SK-N-SH treated with all-trans-retinoic acid at 6 μM for 48 hours (cell line): ENCODE results near the gene DPF3.

Experiments
- ATAC-seq: fragments of 200-7000 bp; cut with Tn5 transposase; 3 replicates; pipeline ENCODE4 v1.9.1; 2020; ENCODE audit warnings: mild to moderate bottlenecking, moderate library complexity
- ARNTL ChIP-seq: fragments of 450-650 bp; formaldehyde crosslinking; IDR thresholded peaks from 2 replicates; pipeline ENCODE4 v1.5.0; 2020; ENCODE audit warnings: low read depth, mild to moderate bottlenecking, moderate library complexity, borderline replicate concordance
- BACH2 ChIP-seq: fragments of 250-450 bp; sonication (Bioruptor Pico); IDR thresholded peaks from 2 replicates; pipeline ENCODE4 v1.9.0; 2021; ENCODE audit warnings: mild to moderate bottlenecking, borderline replicate concordance
- CSDC2 ChIP-seq: fragments of 250-450 bp; sonication (Bioruptor Pico); IDR thresholded peaks from 2 replicates; pipeline ENCODE4 v1.5.0; 2020; ENCODE audit warnings: mild to moderate bottlenecking, moderate library complexity
- CSRNP3 ChIP-seq: fragments of 250-450 bp; sonication (Bioruptor Pico); IDR thresholded peaks from 2 replicates; pipeline ENCODE4 v1.5.1; 2021; ENCODE audit warnings: mild to moderate bottlenecking, moderate library complexity
- ESRRG ChIP-seq: fragments of 250-450 bp; sonication (Bioruptor Pico); IDR thresholded peaks from 2 replicates; pipeline ENCODE4 v1.6.1; 2021; ENCODE audit warnings: mild to moderate bottlenecking
- GLIS3 ChIP-seq: fragments of 250-450 bp; sonication (Bioruptor Pico); IDR thresholded peaks from 2 replicates; pipeline ENCODE4 v1.5.0; 2020; ENCODE audit warnings: mild to moderate bottlenecking, moderate library complexity
- ISL1 ChIP-seq: fragments of 250-450 bp; sonication (Bioruptor Pico); IDR thresholded peaks from 2 replicates; pipeline ENCODE4 v2.1.2; 2022; ENCODE audit warnings: mild to moderate bottlenecking, moderate library complexity
- PPARA ChIP-seq: fragments of 250-450 bp; sonication (Bioruptor Pico); IDR thresholded peaks from 2 replicates; pipeline ENCODE4 v1.5.0; 2020; ENCODE audit warnings: mild to moderate bottlenecking, borderline replicate concordance
- RARB ChIP-seq: fragments of 250-450 bp; sonication (Bioruptor Pico); IDR thresholded peaks from 2 replicates; pipeline ENCODE4 v1.8.0; 2021; ENCODE audit warnings: mild to moderate bottlenecking, moderate library complexity
- SNAI2 ChIP-seq: fragments of 250-450 bp; sonication (Bioruptor Pico); IDR thresholded peaks from 2 replicates; pipeline ENCODE4 v1.5.0; 2020; ENCODE audit warnings: mild to moderate bottlenecking, moderate library complexity
- TCF4 ChIP-seq: fragments of 250-450 bp; sonication (Bioruptor Pico); IDR thresholded peaks from 2 replicates; pipeline ENCODE4 v1.8.0; 2021; ENCODE audit warnings: mild to moderate bottlenecking, moderate library complexity, borderline replicate concordance
- TOX ChIP-seq: fragments of 250-450 bp; sonication (Bioruptor Pico); IDR thresholded peaks from 2 replicates; pipeline ENCODE4 v1.8.0; 2021; ENCODE audit warnings: mild to moderate bottlenecking, moderate library complexity, borderline replicate concordance
- TSHZ2 ChIP-seq: fragments of 250-450 bp; sonication (Bioruptor Pico); IDR thresholded peaks from 2 replicates; pipeline ENCODE4 v1.5.0; 2020; ENCODE audit warnings: mild to moderate bottlenecking, moderate library complexity
- ZC3H10 ChIP-seq: fragments of 250-450 bp; sonication (Bioruptor Pico); IDR thresholded peaks from 2 replicates; pipeline ENCODE4 v1.5.1; 2021; ENCODE audit warnings: mild to moderate bottlenecking, moderate library complexity
- ZFP3 ChIP-seq: fragments of 250-450 bp; sonication (Bioruptor Pico); IDR thresholded peaks from 2 replicates; pipeline ENCODE4 v1.5.0; 2020; ENCODE audit warnings: mild to moderate bottlenecking, moderate library complexity
- ZFP30 ChIP-seq: fragments of 450-650 bp; formaldehyde crosslinking; IDR thresholded peaks from 2 replicates; pipeline ENCODE4 v1.5.0; 2022; ENCODE audit warnings: mild to moderate bottlenecking, moderate library complexity
- ZNF565 ChIP-seq: fragments of 450-650 bp; formaldehyde crosslinking; conservative IDR thresholded peaks from 2 replicates; pipeline ENCODE4 v1.5.0; 2020; ENCODE audit warnings: low read depth, mild to moderate bottlenecking, moderate library complexity
- ZNF8 ChIP-seq: fragments of 450-650 bp; formaldehyde crosslinking; IDR thresholded peaks from 2 replicates; pipeline ENCODE4 v1.5.0; 2020; ENCODE audit warnings: mild to moderate bottlenecking, moderate library complexity
- TF ChIP-seq, protein P1 (sequence below): fragments of 250-450 bp; sonication (Bioruptor Pico); IDR thresholded peaks from 2 replicates; pipeline ENCODE4 v1.8.0; 2021; ENCODE audit warnings: low read depth, mild to moderate bottlenecking, moderate library complexity, borderline replicate concordance
- TF ChIP-seq, protein P2 (sequence below): fragments of 250-450 bp; sonication (Bioruptor Pico); IDR thresholded peaks from 2 replicates; pipeline ENCODE4 v1.8.0; 2020; ENCODE audit warnings: mild to moderate bottlenecking, moderate library complexity, borderline replicate concordance
- TF ChIP-seq, protein P3 (sequence below): fragments of 250-450 bp; sonication (Bioruptor Pico); IDR thresholded peaks from 2 replicates; pipeline ENCODE4 v1.5.1; 2020; ENCODE audit warnings: low read depth, mild to moderate bottlenecking, moderate library complexity

The DPF3 gene

GRCh38 chr14:72603639-72604038, 290.3 kb downstream of the DPF3 start:
- no peak for TF ChIP-seq RARB
- no peak for TF ChIP-seq BACH2 (CRISPR knock-in tag)
- TF ChIP-seq ZFP30 (CRISPR knock-in tag) = no peak
- TF ChIP-seq TOX (CRISPR knock-in tag) = no peak
- no peak for TF ChIP-seq CSDC2 (CRISPR knock-in tag)
- ATAC-seq = no peak

DNA sequence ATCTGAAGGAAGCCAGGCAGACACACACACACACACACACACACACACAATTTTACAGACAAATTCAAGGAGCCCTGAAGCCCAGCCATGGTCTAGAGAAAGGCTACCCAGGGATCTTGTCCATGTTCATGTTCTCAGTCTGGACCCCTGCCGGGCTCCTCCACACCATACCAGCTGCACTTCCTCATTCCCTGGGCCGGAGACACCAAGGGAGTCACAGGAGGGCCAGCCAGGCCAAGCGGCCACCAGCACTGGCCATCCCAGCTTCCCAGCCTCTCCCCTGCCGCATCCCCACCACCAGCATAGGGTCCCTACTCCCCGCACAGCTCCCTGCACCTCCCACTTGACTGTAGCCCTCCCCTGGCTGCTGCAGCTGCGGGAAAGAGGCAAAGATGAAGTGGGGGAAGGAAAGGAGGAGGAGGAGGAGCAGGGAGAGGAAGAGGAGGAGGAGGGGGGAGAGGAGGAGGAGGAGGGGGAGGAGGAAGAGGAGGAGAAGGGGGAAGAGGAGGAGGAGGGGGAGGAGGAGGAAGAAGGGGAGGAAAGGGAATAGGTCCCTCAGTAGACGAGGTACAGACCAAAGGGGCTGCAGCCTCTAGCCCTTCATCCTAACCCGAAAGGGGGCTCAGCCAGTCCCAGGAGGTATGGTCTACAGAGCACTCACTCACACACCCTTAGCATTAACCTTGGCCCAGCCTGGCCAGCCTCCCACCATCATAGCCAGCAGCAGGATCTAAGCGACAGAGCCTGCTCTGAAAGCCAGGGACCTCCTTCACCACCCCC, 293.2 kb downstream of the DPF3 start:
- no peak for TF ChIP-seq ARNTL
- TF ChIP-seq, protein P1, sequence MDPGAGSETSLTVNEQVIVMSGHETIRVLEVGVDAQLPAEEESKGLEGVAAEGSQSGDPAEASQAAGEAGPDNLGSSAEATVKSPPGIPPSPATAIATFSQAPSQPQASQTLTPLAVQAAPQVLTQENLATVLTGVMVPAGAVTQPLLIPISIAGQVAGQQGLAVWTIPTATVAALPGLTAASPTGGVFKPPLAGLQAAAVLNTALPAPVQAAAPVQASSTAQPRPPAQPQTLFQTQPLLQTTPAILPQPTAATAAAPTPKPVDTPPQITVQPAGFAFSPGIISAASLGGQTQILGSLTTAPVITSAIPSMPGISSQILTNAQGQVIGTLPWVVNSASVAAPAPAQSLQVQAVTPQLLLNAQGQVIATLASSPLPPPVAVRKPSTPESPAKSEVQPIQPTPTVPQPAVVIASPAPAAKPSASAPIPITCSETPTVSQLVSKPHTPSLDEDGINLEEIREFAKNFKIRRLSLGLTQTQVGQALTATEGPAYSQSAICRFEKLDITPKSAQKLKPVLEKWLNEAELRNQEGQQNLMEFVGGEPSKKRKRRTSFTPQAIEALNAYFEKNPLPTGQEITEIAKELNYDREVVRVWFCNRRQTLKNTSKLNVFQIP (CRISPR knock-in tag) = no peak
- ATAC-seq = no peak

DNA sequence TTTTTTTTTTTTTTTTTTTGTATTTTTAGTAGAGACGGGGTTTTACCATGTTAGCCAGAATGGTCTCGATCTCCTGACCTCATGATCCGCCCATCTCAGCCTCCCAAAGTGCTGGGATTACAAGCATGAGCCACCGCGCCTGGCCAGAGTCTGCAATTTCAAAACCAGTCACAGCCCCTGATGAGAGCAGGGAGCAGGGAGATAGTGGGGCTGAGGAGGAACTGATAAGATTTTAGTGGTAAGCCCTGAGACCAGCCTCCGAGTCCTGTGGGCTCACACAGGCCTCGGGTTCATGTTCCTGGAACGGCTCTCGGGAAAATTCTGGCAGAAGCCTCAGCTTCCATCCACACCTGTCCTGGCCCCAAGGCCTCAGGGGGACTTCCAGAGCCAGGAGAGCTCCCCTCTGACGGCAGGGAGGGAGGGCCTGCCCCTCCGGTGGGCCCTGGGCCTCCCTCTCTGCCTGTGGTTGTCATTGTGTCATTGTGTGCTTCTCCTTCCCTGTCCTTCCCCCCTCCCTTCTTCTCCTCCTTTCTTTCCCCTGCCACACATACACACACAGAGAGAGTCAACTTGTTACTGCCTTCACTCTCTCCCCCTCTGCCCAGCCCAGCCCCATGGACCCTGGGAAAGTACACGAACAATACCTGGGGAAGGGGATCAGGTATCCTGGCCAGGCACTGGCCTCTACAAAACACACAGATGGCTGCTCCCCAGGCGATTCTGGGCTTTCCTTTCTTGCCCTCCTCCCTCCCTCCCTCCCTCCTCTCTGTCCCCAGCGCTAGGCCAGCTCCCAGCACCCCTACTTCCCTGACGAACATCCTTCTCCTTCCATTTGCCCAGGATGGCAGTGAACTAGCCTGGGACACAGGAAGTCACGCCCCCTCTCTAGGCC, 294.1 kb downstream of the DPF3 start:
- TF ChIP-seq, protein P2, sequence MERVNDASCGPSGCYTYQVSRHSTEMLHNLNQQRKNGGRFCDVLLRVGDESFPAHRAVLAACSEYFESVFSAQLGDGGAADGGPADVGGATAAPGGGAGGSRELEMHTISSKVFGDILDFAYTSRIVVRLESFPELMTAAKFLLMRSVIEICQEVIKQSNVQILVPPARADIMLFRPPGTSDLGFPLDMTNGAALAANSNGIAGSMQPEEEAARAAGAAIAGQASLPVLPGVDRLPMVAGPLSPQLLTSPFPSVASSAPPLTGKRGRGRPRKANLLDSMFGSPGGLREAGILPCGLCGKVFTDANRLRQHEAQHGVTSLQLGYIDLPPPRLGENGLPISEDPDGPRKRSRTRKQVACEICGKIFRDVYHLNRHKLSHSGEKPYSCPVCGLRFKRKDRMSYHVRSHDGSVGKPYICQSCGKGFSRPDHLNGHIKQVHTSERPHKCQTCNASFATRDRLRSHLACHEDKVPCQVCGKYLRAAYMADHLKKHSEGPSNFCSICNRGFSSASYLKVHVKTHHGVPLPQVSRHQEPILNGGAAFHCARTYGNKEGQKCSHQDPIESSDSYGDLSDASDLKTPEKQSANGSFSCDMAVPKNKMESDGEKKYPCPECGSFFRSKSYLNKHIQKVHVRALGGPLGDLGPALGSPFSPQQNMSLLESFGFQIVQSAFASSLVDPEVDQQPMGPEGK (CRISPR knock-in tag) = no peak
- no peak for TF ChIP-seq GLIS3
- TF ChIP-seq ZFP3 (CRISPR knock-in tag) = no peak
- TF ChIP-seq TOX (CRISPR knock-in tag) = no peak
- TF ChIP-seq BACH2 (CRISPR knock-in tag) = no peak
- TF ChIP-seq RARB = no peak
- TF ChIP-seq ZFP30 (CRISPR knock-in tag) = no peak
- TF ChIP-seq, protein P3, sequence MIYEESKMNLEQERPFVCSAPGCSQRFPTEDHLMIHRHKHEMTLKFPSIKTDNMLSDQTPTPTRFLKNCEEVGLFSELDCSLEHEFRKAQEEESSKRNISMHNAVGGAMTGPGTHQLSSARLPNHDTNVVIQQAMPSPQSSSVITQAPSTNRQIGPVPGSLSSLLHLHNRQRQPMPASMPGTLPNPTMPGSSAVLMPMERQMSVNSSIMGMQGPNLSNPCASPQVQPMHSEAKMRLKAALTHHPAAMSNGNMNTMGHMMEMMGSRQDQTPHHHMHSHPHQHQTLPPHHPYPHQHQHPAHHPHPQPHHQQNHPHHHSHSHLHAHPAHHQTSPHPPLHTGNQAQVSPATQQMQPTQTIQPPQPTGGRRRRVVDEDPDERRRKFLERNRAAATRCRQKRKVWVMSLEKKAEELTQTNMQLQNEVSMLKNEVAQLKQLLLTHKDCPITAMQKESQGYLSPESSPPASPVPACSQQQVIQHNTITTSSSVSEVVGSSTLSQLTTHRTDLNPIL (CRISPR knock-in tag) = no peak
- TF ChIP-seq ZNF8 = no peak
- no peak for TF ChIP-seq CSDC2 (CRISPR knock-in tag)
- no peak for TF ChIP-seq ZC3H10
- TF ChIP-seq ZNF565 (CRISPR knock-in tag) = no peak
- TF ChIP-seq TCF4 (CRISPR knock-in tag) = no peak
- TF ChIP-seq TSHZ2 (CRISPR knock-in tag) = no peak
- TF ChIP-seq CSRNP3 (CRISPR knock-in tag) = no peak
- TF ChIP-seq SNAI2 (CRISPR knock-in tag) = no peak
- no peak for TF ChIP-seq ISL1
- TF ChIP-seq PPARA (CRISPR knock-in tag) = no peak
- no peak for TF ChIP-seq ESRRG (CRISPR knock-in tag)
- TF ChIP-seq, all 23 proteins: peak for 0
- ATAC-seq = no peak
